HG02981 (cell line): ENCODE results near the gene LAP3.
"Not testable (repeated sequence)": the region's sequence is repeated elsewhere in the genome, so short reads cannot be mapped to it uniquely, and the experiment has no call there.

Experiments
- ATAC-seq: cut with Tn5 transposase; IDR thresholded peaks from one replicate; pipeline ENCODE4 v1.9.1; 2021; ENCODE audit warnings: mild to moderate bottlenecking, moderate library complexity; ENCODE audit not compliant: unreplicated experiment

The LAP3 gene

GRCh38 chr4:17576932-17577664 is at the start of gene LAP3:
Gene LAP3 (plus strand): TSS chr4:17577198. CDS start chr4:17577466, 268 bp downstream.
- ATAC-seq = peak; percentile 82

- ATAC-seq = no peak
Observed at GRCh38 chr4:17528551-17529165, 48.3 kb upstream of the LAP3 start.

- no peak for ATAC-seq
Observed at GRCh38 chr4:17531538-17532285, 45.3 kb upstream of the LAP3 start.

- no peak for ATAC-seq
Observed at GRCh38 chr4:17534705-17535104, 42.3 kb upstream of the LAP3 start.

- no peak for ATAC-seq
Observed at GRCh38 chr4:17535242-17535641, 41.8 kb upstream of the LAP3 start.

- no peak for ATAC-seq
Observed at GRCh38 chr4:17535906-17536305, 41.1 kb upstream of the LAP3 start.

- ATAC-seq = not testable (repeated sequence)
Observed at GRCh38 chr4:17537060-17537459, 39.9 kb upstream of the LAP3 start.

GRCh38 chr4:17544205-17544604 is 32.8 kb upstream of the LAP3 start:
- ATAC-seq = no peak

GRCh38 chr4:17544831-17545234 is 32.2 kb upstream of the LAP3 start:
- ATAC-seq = no peak

GRCh38 chr4:17545374-17546140 is 31.4 kb upstream of the LAP3 start:
- no peak for ATAC-seq

- no peak for ATAC-seq
Observed at GRCh38 chr4:17546222-17546621, 30.8 kb upstream of the LAP3 start.

- ATAC-seq = no peak
Observed at GRCh38 chr4:17546678-17547077, 30.3 kb upstream of the LAP3 start.

- no peak for ATAC-seq
Observed at GRCh38 chr4:17550549-17550948, 26.4 kb upstream of the LAP3 start.

GRCh38 chr4:17552427-17552826 is 24.6 kb upstream of the LAP3 start:
- no peak for ATAC-seq

GRCh38 chr4:17554568-17554967 is 22.4 kb upstream of the LAP3 start:
- ATAC-seq = no peak

- ATAC-seq = no peak
Observed at GRCh38 chr4:17556498-17556897, 20.5 kb upstream of the LAP3 start.

- no peak for ATAC-seq
Observed at GRCh38 chr4:17557880-17558279, 19.1 kb upstream of the LAP3 start.

GRCh38 chr4:17558941-17559708 is 17.9 kb upstream of the LAP3 start:
- no peak for ATAC-seq

GRCh38 chr4:17559709-17560048 is 17.3 kb upstream of the LAP3 start:
- ATAC-seq = no peak

GRCh38 chr4:17560065-17560673 is 16.8 kb upstream of the LAP3 start:
- no peak for ATAC-seq
